ENCODE data around the gene KIF26A. TPM values are rescaled to one million over a fixed set of nuclear protein-coding genes. Genes with fewer than 3 reads are reported as not detected.

KIF26A gene
- total and polyA plus RNA-seq, 10 donors = 0.72 to 21.9 (median 9.2) TPM

GRCh38 chr14:104174051-104174450 lies 35.7 kb downstream of the KIF26A start:
- no peak overlapping the region for H3K27ac ChIP-seq
- peaks cover 0 to 27% (median 14%) of the 10 kb centered on the region in 6 donors for H3K4me1 ChIP-seq
- DNase-seq = no peak
- no peak for TF ChIP-seq POLR2AphosphoS5 (IDR thresholded peaks at IDR 0.05)
- TF ChIP-seq POLR2A (IDR thresholded peaks at IDR 0.05) = no peak
- TF ChIP-seq CTCF (IDR thresholded peaks at IDR 0.05 in 8 of 11, conservative IDR thresholded peaks at IDR 0.05 in 3 of 11) = no peak
- H3K27me3 ChIP-seq (replicated peaks in 1 of 7) = no peaks in the 10 kb centered on the region
- H3K36me3 ChIP-seq = peaks cover 0 to 49% (median 0%) of the 10 kb centered on the region in 6 donors
- no peak overlapping the region for H3K4me3 ChIP-seq
- intact Hi-C loops (cut with DNase I; ENCODE audit: low total_unique reads) = no loop called here
- WGBS, 5 donors = 94 to 97% (median 95%) methylated on average over 14 to 22 of the region's 22 CpGs
- H3K9me3 ChIP-seq = no peaks in the 10 kb centered on the region

- H3K27ac ChIP-seq = no peak overlapping the region
- no peak overlapping the region for H3K4me3 ChIP-seq
- H3K4me1 ChIP-seq = peaks cover 0 to 27% (median 14%) of the 10 kb centered on the region in 6 donors
- H3K27me3 ChIP-seq (replicated peaks in 1 of 7) = peaks cover 0 to 4% (median 0%) of the 10 kb centered on the region in 7 donors
- H3K36me3 ChIP-seq = peaks cover 0 to 49% (median 0%) of the 10 kb centered on the region in 6 donors
- TF ChIP-seq POLR2AphosphoS5 (IDR thresholded peaks at IDR 0.05) = no peak
- no peak for TF ChIP-seq POLR2A (IDR thresholded peaks at IDR 0.05)
- no peak for TF ChIP-seq CTCF (IDR thresholded peaks at IDR 0.05 in 8 of 11, conservative IDR thresholded peaks at IDR 0.05 in 3 of 11)
- no peak for DNase-seq
- 94 to 96% (median 95%) methylated on average over 27 to 35 of the region's 35 CpGs for WGBS, 5 donors
- intact Hi-C loops (cut with DNase I; ENCODE audit: low total_unique reads) = no loop called here
- H3K9me3 ChIP-seq = no peaks in the 10 kb centered on the region
These were observed 36.7 kb downstream of the KIF26A start for GRCh38 chr14:104175041-104175440.

- intact Hi-C loops (cut with DNase I; ENCODE audit: low total_unique reads) = no loop called here
- TF ChIP-seq POLR2A (IDR thresholded peaks at IDR 0.05) = no peak
- no peak for TF ChIP-seq CTCF (IDR thresholded peaks at IDR 0.05 in 8 of 11, conservative IDR thresholded peaks at IDR 0.05 in 3 of 11)
- no peak for TF ChIP-seq POLR2AphosphoS5 (IDR thresholded peaks at IDR 0.05)
- Histone ChIP-seq H3K27me3 (replicated peaks in 1 of 7) (peaks cover 0 to 4% (median 0%) of the 10 kb centered on the region in 7 donors), H3K27ac (no peak overlapping the region), H3K36me3 (peaks cover 0 to 49% (median 0%) of the 10 kb centered on the region in 6 donors), H3K9me3 (no peaks in the 10 kb centered on the region), H3K4me3 (no peak overlapping the region), H3K4me1 (peaks cover 0 to 27% (median 14%) of the 10 kb centered on the region in 6 donors)
- no peak for DNase-seq
- 90 to 96% (median 93%) methylated on average over 2 to 26 of the region's 26 CpGs for WGBS, 5 donors
These were observed 37.4 kb downstream of the KIF26A start for GRCh38 chr14:104175811-104176210.

- no peak for DNase-seq
- peaks cover 0 to 49% (median 0%) of the 10 kb centered on the region in 6 donors for H3K36me3 ChIP-seq
- TF ChIP-seq POLR2A (IDR thresholded peaks at IDR 0.05) (no peak), POLR2AphosphoS5 (IDR thresholded peaks at IDR 0.05) (no peak), CTCF (IDR thresholded peaks at IDR 0.05 in 8 of 11, conservative IDR thresholded peaks at IDR 0.05 in 3 of 11) (no peak)
- H3K4me1 ChIP-seq = peaks cover 0 to 22% (median 11%) of the 10 kb centered on the region in 6 donors
- intact Hi-C loops (cut with DNase I; ENCODE audit: low total_unique reads) = no loop called here
- no peak overlapping the region for H3K4me3 ChIP-seq
- no peak overlapping the region for H3K27ac ChIP-seq
- peaks cover 0 to 6% (median 0%) of the 10 kb centered on the region in 7 donors for H3K27me3 ChIP-seq (replicated peaks in 1 of 7)
- WGBS, 5 donors = 91 to 100% (median 94%) methylated on average over 1 to 25 of the region's 25 CpGs
- no peaks in the 10 kb centered on the region for H3K9me3 ChIP-seq
These were observed 38.2 kb downstream of the KIF26A start for GRCh38 chr14:104176611-104177010.
